HG03066 (cell line): Measurements from ENCODE around the gene LYG1.
"Not testable (repeated sequence)": the region's sequence is repeated elsewhere in the genome, so short reads cannot be mapped to it uniquely, and the experiment has no call there.

ENCODE experiments used
- ATAC-seq: cut with Tn5 transposase; IDR thresholded peaks from one replicate; pipeline ENCODE4 v1.9.1; 2021; ENCODE audit warnings: low read depth; ENCODE audit not compliant: unreplicated experiment

LYG1 gene

DNA sequence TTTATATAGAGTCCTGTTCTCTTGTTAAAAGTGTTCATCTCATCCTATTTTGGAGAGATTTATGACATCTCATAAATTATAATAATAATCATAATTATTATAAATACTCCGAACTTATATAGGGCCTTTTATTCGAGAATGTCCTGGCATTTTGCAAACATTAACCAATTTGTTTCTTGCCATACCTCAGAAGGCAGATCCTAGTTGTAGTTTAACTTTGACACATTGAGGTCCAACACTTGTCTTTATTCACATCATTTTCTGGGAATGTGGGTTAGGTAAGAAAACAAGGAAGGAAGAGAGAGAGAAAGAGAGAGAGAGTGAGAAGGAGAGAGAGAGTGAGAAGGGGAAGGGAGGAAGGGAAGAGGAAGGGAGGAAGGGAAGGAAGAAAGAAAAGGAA, at the start of gene LYG1:
LYG1 (minus strand) TSS at position 101 of the 400 bp plus-strand sequence. CDS start 5,527 bp downstream, outside the sequence.
- ATAC-seq, result not testable (repeated sequence)

DNA sequence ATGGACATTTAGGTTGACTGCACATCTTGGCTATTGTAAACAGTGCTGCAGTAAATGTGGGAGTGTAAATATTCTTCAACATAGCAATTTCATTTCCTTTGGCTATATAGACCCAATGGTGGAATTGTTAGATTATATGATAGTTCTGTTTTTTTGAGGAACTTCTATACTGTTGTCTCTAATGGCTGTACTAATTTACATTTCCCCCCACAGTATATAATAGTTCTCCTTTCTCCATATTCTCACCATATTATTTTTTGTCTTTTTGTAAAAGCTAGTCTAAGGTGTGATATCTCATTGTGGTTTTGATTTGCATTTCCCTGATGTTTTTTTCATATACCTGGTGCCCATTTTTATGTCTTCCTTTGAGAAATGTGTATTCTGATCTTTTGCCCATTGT, 49.2 kb upstream of the LYG1 start:
- no peak for ATAC-seq

DNA sequence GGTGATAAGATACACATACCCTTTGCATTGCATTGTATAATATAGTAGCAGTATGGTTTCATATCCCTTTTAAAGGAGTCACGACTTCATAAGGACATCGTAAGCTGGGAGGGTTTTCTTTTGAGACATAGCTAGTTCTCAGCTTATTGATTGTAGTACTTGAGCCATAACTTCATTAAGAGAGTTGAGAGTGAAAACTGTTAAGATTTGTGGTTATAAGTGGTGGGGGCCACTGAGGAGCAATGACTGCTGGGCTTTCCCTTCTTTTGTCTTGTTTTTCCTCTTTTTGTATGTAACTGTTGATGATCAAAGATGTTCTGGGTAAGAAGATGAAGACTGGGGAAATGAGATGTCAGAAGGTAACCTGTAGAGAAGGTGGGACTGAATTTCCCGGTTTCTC, 47.2 kb upstream of the LYG1 start:
- ATAC-seq, result peak; percentile 45

DNA sequence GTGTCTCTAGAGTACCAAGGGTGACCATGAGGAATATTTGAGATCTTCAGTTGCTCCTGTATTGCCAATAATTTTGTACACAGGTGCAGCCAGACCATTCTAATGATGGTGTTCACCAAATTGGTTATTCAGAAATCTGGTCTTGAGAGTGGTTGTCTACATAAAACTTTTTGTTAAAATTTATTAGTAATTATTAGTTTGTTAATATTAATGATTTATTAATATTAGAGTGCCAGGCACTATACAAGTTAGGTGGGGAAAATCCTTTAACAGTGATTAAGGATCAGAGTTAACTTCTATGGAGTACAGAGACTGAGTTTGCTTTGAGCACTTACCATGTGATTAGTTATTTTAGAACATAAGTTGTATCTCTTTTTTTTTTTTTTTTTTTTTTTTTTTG, 45.2 kb upstream of the LYG1 start:
- no peak for ATAC-seq

DNA sequence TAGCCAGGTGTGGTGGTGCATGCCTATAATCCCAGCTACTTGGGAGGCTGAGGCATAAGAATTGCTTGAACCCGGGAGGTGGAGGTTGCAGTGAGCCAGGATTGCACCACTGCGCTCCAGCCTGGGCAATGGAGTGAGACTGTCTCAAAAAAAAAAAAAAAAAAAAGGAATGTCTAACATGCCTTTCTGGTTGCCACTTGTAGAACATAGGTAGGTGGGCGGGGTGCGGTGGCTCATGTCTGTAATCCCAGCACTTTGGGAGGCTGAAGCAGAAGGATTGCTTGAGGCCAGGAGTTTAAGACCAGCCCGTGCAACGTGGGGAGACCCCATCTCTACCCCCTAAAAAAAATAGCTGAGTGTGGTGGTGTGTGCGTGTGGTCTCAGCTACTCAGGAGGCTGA, 44.4 kb upstream of the LYG1 start:
- not testable (repeated sequence) for ATAC-seq

DNA sequence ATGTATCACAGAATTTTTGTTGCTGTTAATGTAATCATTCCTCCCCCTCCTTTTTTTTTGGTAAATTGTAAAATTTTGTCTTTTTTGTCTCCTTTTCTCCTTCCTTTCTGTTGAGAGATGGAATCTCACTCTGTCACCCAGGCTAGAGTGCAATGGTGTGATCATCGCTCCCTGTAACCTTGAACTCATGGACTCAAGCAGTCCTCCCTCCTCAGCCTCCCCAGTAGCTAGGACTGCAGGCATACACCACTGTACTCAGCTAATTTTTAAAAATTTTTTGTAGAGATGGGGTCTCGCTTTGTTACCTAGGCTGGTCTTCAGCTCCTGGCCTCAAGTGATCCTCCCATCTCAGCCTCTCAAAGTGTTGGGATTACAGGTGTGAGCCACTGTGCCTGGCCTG, 41.5 kb upstream of the LYG1 start:
- ATAC-seq, result no peak

DNA sequence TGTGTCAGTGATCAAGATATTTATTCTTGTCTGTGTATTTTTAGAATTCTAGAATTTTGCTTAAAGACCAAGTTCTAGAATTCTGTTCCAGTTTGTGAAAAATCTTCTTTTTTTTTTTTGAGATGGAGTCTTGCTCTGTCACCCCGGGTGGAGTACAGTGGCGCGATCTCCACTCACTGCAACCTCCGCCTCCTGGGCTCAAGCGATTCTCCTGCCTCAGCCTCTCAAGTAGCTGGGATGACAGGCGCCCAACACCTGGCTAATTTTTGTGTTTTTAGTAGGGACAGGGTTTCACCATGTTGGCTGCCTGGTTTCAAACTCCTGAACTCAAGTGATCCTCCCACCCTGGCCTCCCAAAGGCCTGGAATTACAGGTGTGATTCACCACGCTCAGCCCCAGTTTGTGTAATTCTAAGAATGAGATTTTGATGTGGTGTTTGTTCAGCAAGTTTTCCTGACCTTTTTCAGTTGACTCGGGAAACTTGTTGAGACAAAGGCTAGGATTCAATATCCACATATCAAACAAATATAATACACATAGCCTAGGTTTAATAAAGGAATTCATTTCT, 39.8 kb upstream of the LYG1 start:
- ATAC-seq, result no peak

DNA sequence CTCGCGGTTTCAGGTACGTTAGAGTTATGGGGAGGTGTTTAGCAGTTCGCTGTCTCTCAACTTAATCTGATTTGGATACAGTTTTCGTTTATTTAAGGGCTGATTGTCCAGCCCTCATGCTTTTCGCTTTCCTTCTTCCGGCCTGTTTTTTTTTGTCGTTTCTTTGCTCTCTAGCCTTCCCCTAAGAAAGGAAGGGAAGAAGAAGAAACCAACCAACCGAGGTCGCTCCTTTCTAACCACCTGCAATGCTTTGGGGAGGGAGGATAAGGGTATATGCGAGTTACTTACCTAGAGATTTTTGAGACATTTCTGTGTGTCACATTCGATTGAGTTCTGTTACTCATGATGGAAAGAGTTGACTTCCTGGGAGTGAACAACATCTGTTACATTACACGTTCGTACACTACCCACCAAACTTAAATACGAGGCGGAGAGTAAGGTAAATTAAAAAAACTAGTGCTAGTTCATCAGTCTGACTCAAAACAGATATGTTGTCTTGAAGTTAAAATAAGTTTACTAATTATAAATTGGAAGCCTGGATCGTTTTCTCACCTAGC, 37.1 kb upstream of the LYG1 start:
- ATAC-seq, result no peak

DNA sequence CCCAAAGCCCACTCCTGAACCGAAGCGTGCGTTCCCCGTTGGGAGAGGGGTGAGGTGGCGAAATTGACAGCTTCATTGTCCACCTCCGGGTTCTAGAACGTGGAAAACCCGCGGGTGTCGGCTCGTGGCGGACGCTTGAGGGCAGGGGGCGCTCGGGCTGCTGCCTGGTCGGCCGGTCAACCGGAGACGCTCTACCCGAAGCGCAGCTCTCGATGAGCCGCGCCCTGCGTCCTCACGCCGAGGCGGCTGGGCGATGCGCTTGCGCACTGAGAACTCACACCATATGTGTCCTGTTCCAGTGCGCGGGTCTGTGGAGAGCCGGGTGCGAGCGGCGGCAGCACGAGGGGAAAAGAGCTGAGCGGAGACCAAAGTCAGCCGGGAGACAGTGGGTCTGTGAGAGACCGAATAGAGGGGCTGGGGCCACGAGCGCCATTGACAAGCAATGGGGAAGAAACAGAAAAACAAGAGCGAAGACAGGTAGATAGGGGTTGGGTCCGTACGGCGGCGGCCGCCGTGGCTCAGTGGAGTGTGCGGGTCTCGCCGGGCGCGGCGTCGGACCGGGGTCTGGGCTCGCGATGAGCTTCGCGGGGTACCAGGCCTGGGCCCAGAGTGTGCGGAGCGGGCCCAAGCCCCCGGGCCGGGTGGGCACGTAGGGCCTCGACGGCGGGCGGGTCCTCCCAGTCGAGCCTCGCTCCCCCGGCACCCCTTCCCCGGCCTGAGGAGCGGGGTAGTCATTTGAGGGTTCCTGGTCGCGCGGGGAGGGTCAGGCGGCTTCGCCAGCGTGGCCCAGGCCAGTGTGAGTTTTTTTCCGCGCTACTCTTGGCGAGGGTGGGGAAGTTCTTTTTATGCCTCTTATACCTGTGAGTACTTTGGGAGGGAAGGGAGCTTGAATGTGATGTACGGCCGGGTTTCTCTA, 36.4 kb upstream of the LYG1 start, which contains the start of gene EIF5B:
EIF5B (plus strand) TSS at position 277 of the 916 bp plus-strand sequence; CDS start at position 443, 166 bp downstream.
- ATAC-seq, result peak; percentile 54

DNA sequence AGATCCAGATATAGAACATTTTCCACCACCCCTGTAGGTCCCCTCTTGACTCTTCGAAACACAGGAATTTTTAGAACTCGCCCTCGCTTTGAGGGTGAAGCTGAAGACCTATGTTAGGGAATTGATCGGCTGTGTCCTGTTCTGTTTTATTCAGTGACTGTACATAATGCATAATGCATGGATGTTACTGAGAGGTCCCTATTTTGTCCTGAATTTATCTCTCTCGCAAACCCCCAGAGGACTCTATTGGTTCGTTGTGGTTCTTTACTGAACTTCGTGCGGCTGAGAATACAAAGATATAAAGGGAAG, 35.8 kb upstream of the LYG1 start:
- ATAC-seq, result no peak

DNA sequence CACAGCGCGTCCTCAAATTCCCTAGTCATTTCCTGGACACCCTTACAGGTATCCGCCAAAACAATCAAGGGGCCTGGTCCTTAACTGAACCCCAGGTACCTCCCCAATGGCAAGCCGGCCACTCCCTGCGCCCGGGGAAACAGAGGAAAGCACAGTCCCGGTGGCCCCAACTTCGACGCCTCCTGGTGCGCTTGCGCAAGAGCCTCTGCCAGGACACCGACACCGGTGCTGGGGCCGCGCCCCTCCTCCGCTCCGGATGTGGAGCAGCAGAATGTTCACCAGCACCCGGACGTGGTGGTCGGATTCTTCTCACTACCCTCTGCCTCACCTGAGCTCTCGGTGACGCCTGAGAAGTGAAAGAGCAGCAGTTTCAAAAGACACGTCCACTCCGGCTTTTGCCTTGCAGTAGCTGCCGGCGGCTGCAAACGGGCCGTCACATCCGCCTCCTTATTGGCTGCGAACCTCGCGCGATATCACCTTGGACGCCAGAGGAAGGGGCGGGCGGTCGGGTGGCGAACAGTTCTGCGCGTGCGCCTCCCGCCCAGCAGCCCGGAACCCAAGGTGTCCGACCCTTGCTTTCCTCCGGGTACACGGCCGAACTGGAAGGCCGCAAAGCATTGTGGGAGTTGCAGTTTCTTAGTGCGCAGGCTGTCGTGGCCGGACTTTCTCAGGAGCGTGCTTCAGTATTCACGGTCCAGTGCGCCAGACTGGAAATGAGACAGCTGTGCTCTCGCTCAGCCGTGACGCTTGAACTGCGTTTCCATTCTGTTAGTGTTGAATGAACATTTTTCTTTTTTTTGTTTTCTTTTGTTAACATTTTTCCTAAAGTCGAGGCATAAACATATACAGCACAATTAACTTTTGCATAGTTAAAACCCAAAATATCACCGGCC, 35.2 kb upstream of the LYG1 start, which contains the start of gene TXNDC9:
TXNDC9 (minus strand) TSS at position 423 of the 893 bp plus-strand sequence. CDS start 3,123 bp downstream, outside the sequence.
- peak; percentile 65 for ATAC-seq

DNA sequence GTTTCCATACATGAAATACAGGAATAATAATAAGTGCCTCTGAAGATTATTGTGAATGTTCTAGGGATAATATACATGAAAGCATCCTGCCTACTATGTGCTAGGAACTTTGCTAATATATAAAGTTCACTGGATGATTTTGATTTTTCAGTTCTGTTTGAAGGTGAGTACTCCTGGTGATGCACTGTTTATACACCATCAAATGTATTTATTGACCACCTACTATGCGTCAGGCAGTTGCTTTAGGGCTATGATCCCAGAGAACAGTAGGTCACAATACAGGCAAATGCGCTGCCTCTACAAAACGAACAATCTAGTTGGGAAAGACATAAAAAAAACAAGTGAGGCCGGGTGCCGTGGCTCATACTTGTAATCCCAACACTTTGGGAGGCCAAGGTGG, 24.4 kb upstream of the LYG1 start:
- no peak for ATAC-seq

DNA sequence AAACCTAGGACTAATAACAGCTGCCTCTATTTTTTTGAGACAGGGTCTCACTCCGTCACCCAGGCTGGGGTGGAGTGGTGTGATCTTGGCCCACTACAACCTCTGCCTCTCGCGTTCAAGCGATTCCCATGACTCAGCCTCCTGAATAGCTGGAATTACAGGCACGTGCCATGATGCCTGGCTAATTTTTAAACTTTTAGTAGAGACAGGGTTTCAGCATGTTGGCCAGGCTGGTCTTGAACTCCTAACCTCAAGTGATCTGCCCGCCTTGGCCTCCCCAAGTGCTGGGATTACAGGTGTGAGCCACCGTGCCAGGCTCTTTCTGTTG, 16.8 kb upstream of the LYG1 start:
- ATAC-seq, result not testable (repeated sequence)

DNA sequence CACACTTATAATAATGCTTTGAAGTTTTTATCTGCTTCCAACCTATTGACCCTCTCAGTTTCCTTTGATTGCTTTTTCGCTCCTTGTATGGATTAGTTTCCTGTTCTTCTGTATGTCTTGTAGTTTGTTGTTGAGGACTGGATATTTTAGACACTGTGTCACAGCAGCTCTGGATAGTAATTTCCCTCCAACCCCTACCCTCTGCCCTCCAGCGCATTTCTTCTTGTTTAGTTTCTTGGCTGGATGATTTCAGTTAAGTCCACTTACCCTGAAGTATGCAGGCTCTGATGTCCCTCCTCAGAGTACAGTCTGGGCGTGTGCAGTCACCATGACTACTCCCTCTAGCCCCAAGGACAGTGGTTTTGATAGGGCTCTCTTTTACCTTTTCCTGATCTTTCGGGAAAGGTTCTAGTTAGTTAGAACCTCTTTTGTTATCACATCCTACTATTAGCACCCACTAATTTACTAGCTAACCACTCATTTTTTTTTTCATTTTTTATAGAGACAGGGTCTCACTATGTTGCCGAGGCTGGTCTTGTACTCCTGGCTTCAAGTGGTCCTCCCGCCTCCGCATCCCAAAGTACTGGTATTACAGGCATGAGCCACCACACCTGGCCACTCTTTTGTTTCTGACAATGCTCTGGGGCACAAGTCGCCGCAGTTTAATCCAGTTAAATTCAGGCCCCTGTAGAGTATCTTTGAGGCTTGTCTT, 16.3 kb upstream of the LYG1 start:
- ATAC-seq, result no peak

DNA sequence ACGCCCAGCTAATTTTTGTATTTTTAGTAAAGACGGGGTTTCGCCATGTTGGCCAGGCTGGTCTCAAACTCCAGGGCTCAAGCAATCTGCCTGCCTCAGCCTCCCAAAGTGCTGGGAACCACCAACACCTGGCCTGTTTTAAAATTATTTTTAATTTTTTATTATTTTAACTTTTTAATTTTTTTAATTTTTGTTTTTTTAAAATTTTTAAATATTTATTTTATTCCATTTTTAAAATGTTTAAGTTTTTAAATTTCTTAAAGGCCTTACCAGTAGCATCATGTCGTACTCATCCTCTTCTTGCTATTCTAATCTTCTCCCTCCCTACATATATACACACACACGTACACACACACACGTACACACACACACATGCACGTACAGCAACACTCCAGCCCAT, 1.4 kb downstream of the LYG1 start:
- no peak for ATAC-seq

DNA sequence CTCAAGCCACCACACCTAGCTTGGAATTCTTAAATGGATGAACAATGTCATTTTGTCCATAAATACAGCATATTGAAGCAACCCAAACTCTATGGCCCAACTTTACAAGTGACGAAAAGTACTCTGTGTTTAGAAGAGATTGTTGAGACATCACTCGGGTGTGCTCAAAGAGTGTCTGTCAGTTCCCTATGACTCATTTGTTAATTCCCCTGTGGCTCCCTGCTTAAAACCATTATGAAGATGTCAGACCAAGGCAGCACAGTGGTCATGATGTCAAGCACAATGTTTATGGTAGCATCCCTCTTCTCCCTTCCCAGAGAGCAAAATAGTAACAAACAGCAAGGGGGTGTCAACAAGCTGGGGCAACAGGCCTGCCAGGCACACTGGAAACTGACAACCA, 3.0 kb downstream of the LYG1 start:
- no peak for ATAC-seq

DNA sequence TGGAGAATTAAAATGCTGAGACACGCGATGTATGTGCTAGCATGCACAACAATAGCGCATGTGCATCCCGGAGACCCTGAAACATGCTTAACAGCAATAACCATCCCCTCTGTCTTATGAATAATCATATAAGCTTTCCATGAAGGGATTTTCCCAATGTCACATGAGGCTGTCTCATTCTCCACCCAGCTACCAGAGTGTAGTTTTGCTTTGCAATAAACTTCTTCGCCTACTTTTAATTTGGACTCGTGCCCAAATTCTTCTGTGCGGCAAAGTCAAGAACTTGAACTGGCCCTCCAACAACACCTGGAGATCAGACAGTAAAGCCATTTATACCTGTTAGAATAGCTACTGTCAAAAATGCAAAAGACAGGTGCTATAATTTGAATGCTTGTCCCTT, 15.5 kb downstream of the LYG1 start:
- ATAC-seq, result no peak

DNA sequence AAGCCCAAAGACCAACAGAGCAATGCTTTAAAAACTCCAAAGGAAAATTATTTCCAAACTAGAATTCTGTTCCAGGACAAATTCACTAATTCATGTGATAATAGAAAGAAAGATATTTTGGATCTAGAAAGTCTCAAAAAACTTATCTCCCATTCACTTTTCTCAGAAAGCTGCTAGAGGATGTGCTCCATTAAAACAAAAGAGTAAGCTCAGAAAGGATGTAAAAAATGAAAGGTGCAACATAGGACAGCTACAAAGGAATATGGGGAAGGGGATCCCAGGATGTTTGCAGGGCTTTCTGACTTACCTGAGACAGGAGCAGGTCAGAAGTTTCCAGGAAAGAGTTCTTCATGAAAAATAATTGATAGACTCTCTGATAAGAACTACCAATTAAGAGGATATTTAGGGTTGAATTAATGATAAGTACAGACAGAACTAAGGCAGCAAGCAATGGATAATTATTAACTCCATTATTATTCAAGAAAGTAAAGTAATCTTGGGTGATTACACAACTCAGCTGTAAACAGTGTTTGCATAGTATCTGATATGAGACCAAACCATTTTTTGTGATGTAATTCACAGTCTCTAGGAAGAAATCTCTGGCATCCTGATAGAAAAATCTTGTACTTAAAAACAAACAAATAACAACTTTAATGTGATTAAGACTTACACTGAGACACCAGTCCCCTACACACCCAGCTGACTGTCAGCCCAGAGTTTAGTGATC, 20.9 kb downstream of the LYG1 start:
- no peak for ATAC-seq

DNA sequence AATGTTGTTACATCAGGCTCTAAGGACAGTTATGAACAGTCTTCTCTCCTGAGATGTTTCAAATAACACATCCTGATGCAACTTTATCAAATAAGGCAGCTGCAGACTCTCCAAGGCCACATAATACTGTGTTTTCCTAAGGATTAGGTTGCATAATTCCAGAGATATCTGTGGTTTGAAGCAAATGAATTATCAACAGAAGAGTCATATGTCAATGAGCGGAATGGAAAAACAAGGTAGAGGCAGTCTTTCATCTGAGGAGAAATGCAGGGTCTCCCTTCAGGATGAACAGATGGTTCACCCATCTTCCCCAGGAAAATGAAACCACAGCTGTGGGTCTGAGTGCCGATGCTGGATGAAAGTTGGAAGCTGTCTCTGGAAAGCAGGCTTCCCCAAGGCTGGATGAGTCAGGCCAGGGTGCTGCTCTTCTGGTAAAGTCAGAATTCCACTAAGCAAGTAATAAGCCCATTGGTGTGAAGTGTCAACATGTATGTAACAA, 22.2 kb downstream of the LYG1 start:
- no peak for ATAC-seq
